ENCODE data around the gene NUP93.

NUP93 gene

GRCh38 chr16:56697456-56698155 lies 32.3 kb upstream of the NUP93 start:
- Histone ChIP-seq H3K4me1 (ENCODE audit: control extremely low read depth in 1 of 4, control insufficient read depth in 4 of 4, insufficient read depth in 4 of 4, low read length in 3 of 4) (no peaks in the 10 kb centered on the region), H3K36me3 (ENCODE audit: control insufficient read depth in 4 of 4, insufficient read depth in 4 of 4, low read length in 3 of 4) (no peaks in the 10 kb centered on the region), H3K9me3 (ENCODE audit: control extremely low read depth in 1 of 5, control insufficient read depth in 4 of 5, insufficient read depth in 2 of 5, low read depth in 1 of 5, low read length in 4 of 5) (peaks cover 0 to 12% (median 4%) of the 10 kb centered on the region in 5 experiments), H3K27me3 (replicated peaks in 2 of 5; ENCODE audit: control insufficient read depth in 4 of 5, insufficient read depth in 5 of 5, low read length in 4 of 5) (peaks cover 0 to 3% (median 0%) of the 10 kb centered on the region in 5 experiments), H3K4me3 (ENCODE audit: control insufficient read depth in 1 of 7, extremely low read depth in 1 of 7, insufficient read depth in 4 of 7, low read depth in 2 of 7, low read length in 6 of 7) (no peak overlapping the region), H3K27ac (ENCODE audit: insufficient read depth in 1 of 2, low read depth in 1 of 2, low read length in 2 of 2, poor library complexity in 1 of 2, severe bottlenecking in 2 of 2) (no peak overlapping the region)
- 93% methylated on average over 5 of the region's 5 CpGs for WGBS (ENCODE audit: insufficient coverage)
- CTCF ChIA-PET, result interaction anchor here (0.7 to 2.4 kb wide), 10 partner anchors 20 to 121 kb away, joined by 3 to 8 read pairs (median 4); no protein-coding TSS in a partner anchor
- DNase-seq, result no peak
- POLR2A ChIA-PET, result no interaction called here

GRCh38 chr16:56700195-56700594 lies 29.7 kb upstream of the NUP93 start:
- Histone ChIP-seq H3K9me3 (ENCODE audit: control extremely low read depth in 1 of 5, control insufficient read depth in 4 of 5, insufficient read depth in 2 of 5, low read depth in 1 of 5, low read length in 4 of 5) (peaks cover 0 to 12% (median 4%) of the 10 kb centered on the region in 5 experiments), H3K4me3 (ENCODE audit: control insufficient read depth in 1 of 7, extremely low read depth in 1 of 7, insufficient read depth in 4 of 7, low read depth in 2 of 7, low read length in 6 of 7) (no peak overlapping the region), H3K4me1 (ENCODE audit: control extremely low read depth in 1 of 4, control insufficient read depth in 4 of 4, insufficient read depth in 4 of 4, low read length in 3 of 4) (no peaks in the 10 kb centered on the region), H3K36me3 (ENCODE audit: control insufficient read depth in 4 of 4, insufficient read depth in 4 of 4, low read length in 3 of 4) (no peaks in the 10 kb centered on the region), H3K27ac (ENCODE audit: insufficient read depth in 1 of 2, low read depth in 1 of 2, low read length in 2 of 2, poor library complexity in 1 of 2, severe bottlenecking in 2 of 2) (no peak overlapping the region), H3K27me3 (replicated peaks in 2 of 5; ENCODE audit: control insufficient read depth in 4 of 5, insufficient read depth in 5 of 5, low read length in 4 of 5) (no peaks in the 10 kb centered on the region)
- WGBS (ENCODE audit: insufficient coverage), result no CpG with 5 or more reads among the region's 1 CpG
- DNase-seq, result no peak
- ChIA-PET POLR2A (no interaction called here), CTCF (interaction anchor here (0.6 to 4.6 kb wide), 8 partner anchors 10 to 187 kb away, joined by 3 to 42 read pairs (median 24); partner anchors contain the start of genes MT1G, MT1H and MT2A)

- H3K27ac ChIP-seq (ENCODE audit: insufficient read depth in 1 of 2, low read depth in 1 of 2, low read length in 2 of 2, poor library complexity in 1 of 2, severe bottlenecking in 2 of 2), result no peak overlapping the region
- no peaks in the 10 kb centered on the region for H3K36me3 ChIP-seq (ENCODE audit: control insufficient read depth in 4 of 4, insufficient read depth in 4 of 4, low read length in 3 of 4)
- no peaks in the 10 kb centered on the region for H3K4me1 ChIP-seq (ENCODE audit: control extremely low read depth in 1 of 4, control insufficient read depth in 4 of 4, insufficient read depth in 4 of 4, low read length in 3 of 4)
- DNase-seq, result no peak
- WGBS (ENCODE audit: insufficient coverage), result no CpG with 5 or more reads among the region's 1 CpG
- POLR2A ChIA-PET, result no interaction called here
- no peaks in the 10 kb centered on the region for H3K27me3 ChIP-seq (replicated peaks in 2 of 5; ENCODE audit: control insufficient read depth in 4 of 5, insufficient read depth in 5 of 5, low read length in 4 of 5)
- peaks cover 0 to 12% (median 4%) of the 10 kb centered on the region in 5 experiments for H3K9me3 ChIP-seq (ENCODE audit: control extremely low read depth in 1 of 5, control insufficient read depth in 4 of 5, insufficient read depth in 2 of 5, low read depth in 1 of 5, low read length in 4 of 5)
- H3K4me3 ChIP-seq (ENCODE audit: control insufficient read depth in 1 of 7, extremely low read depth in 1 of 7, insufficient read depth in 4 of 7, low read depth in 2 of 7, low read length in 6 of 7), result no peak overlapping the region
- CTCF ChIA-PET, result interaction anchor here (0.6 to 4.6 kb wide), 9 partner anchors 10 to 187 kb away, joined by 3 to 42 read pairs (median 16); partner anchors contain the start of genes MT1G, MT1H and MT2A
These were observed 29.3 kb upstream of the NUP93 start for GRCh38 chr16:56700631-56701030.

- H3K36me3 ChIP-seq (ENCODE audit: control insufficient read depth in 4 of 4, insufficient read depth in 4 of 4, low read length in 3 of 4), result no peaks in the 10 kb centered on the region
- H3K27ac ChIP-seq (ENCODE audit: insufficient read depth in 1 of 2, low read depth in 1 of 2, low read length in 2 of 2, poor library complexity in 1 of 2, severe bottlenecking in 2 of 2), result no peak overlapping the region
- no peaks in the 10 kb centered on the region for H3K4me1 ChIP-seq (ENCODE audit: control extremely low read depth in 1 of 4, control insufficient read depth in 4 of 4, insufficient read depth in 4 of 4, low read length in 3 of 4)
- H3K4me3 ChIP-seq (ENCODE audit: control insufficient read depth in 1 of 7, extremely low read depth in 1 of 7, insufficient read depth in 4 of 7, low read depth in 2 of 7, low read length in 6 of 7), result no peak overlapping the region
- 94% methylated on average over 7 of the region's 7 CpGs for WGBS (ENCODE audit: insufficient coverage)
- no peak for DNase-seq
- no peaks in the 10 kb centered on the region for H3K27me3 ChIP-seq (replicated peaks in 2 of 5; ENCODE audit: control insufficient read depth in 4 of 5, insufficient read depth in 5 of 5, low read length in 4 of 5)
- ChIA-PET POLR2A (interaction anchor here (1.2 kb wide), 1 partner anchor 59 kb away, joined by 3 read pairs; no protein-coding TSS in a partner anchor), CTCF (interaction anchor here (0.8 to 4.6 kb wide), 24 partner anchors 7 to 199 kb away, joined by 3 to 42 read pairs (median 5); partner anchors contain the start of genes MT1G, MT1H, MT1X and MT2A)
- peaks cover 0 to 12% (median 4%) of the 10 kb centered on the region in 5 experiments for H3K9me3 ChIP-seq (ENCODE audit: control extremely low read depth in 1 of 5, control insufficient read depth in 4 of 5, insufficient read depth in 2 of 5, low read depth in 1 of 5, low read length in 4 of 5)
These were observed 28.4 kb upstream of the NUP93 start for GRCh38 chr16:56701534-56701933.

- Histone ChIP-seq H3K9me3 (ENCODE audit: control extremely low read depth in 1 of 5, control insufficient read depth in 4 of 5, insufficient read depth in 2 of 5, low read depth in 1 of 5, low read length in 4 of 5) (peaks cover 0 to 3% (median 0%) of the 10 kb centered on the region in 5 experiments), H3K4me3 (ENCODE audit: control insufficient read depth in 1 of 7, extremely low read depth in 1 of 7, insufficient read depth in 4 of 7, low read depth in 2 of 7, low read length in 6 of 7) (no peak overlapping the region), H3K4me1 (ENCODE audit: control extremely low read depth in 1 of 4, control insufficient read depth in 4 of 4, insufficient read depth in 4 of 4, low read length in 3 of 4) (no peaks in the 10 kb centered on the region), H3K27ac (ENCODE audit: insufficient read depth in 1 of 2, low read depth in 1 of 2, low read length in 2 of 2, poor library complexity in 1 of 2, severe bottlenecking in 2 of 2) (no peak overlapping the region), H3K27me3 (replicated peaks in 2 of 5; ENCODE audit: control insufficient read depth in 4 of 5, insufficient read depth in 5 of 5, low read length in 4 of 5) (no peaks in the 10 kb centered on the region), H3K36me3 (ENCODE audit: control insufficient read depth in 4 of 4, insufficient read depth in 4 of 4, low read length in 3 of 4) (no peaks in the 10 kb centered on the region)
- WGBS (ENCODE audit: insufficient coverage), result 100% methylated on average over 3 of the region's 5 CpGs
- CTCF ChIA-PET, result interaction anchor here (0.7 to 4.6 kb wide), 19 partner anchors 9 to 193 kb away, joined by 3 to 42 read pairs (median 5); partner anchors contain the start of genes MT1G, MT1H, MT1X and MT2A
- no peak for DNase-seq
- POLR2A ChIA-PET, result no interaction called here
These were observed 27.1 kb upstream of the NUP93 start for GRCh38 chr16:56702836-56703235.

- no peak for DNase-seq
- Histone ChIP-seq H3K4me3 (ENCODE audit: control insufficient read depth in 1 of 7, extremely low read depth in 1 of 7, insufficient read depth in 4 of 7, low read depth in 2 of 7, low read length in 6 of 7) (no peak overlapping the region), H3K4me1 (ENCODE audit: control extremely low read depth in 1 of 4, control insufficient read depth in 4 of 4, insufficient read depth in 4 of 4, low read length in 3 of 4) (peaks cover 0 to 6% (median 2%) of the 10 kb centered on the region in 4 experiments), H3K36me3 (ENCODE audit: control insufficient read depth in 4 of 4, insufficient read depth in 4 of 4, low read length in 3 of 4) (no peaks in the 10 kb centered on the region), H3K27me3 (replicated peaks in 2 of 5; ENCODE audit: control insufficient read depth in 4 of 5, insufficient read depth in 5 of 5, low read length in 4 of 5) (peaks cover 0 to 2% (median 0%) of the 10 kb centered on the region in 5 experiments), H3K9me3 (ENCODE audit: control extremely low read depth in 1 of 5, control insufficient read depth in 4 of 5, insufficient read depth in 2 of 5, low read depth in 1 of 5, low read length in 4 of 5) (no peaks in the 10 kb centered on the region), H3K27ac (ENCODE audit: insufficient read depth in 1 of 2, low read depth in 1 of 2, low read length in 2 of 2, poor library complexity in 1 of 2, severe bottlenecking in 2 of 2) (no peak overlapping the region)
- WGBS (ENCODE audit: insufficient coverage), result 88% methylated on average over 8 of the region's 13 CpGs
- CTCF ChIA-PET, result interaction anchor here (1.0 to 1.6 kb wide), 4 partner anchors 9 to 108 kb away, joined by 3 to 7 read pairs (median 3); no protein-coding TSS in a partner anchor
- POLR2A ChIA-PET, result no interaction called here
These were observed 21.1 kb upstream of the NUP93 start for GRCh38 chr16:56708525-56709442.

Measured in common myeloid progenitor, CD34-positive (primary cell).